ENCODE data around the gene LRIG1.

Gene LRIG1

DNA sequence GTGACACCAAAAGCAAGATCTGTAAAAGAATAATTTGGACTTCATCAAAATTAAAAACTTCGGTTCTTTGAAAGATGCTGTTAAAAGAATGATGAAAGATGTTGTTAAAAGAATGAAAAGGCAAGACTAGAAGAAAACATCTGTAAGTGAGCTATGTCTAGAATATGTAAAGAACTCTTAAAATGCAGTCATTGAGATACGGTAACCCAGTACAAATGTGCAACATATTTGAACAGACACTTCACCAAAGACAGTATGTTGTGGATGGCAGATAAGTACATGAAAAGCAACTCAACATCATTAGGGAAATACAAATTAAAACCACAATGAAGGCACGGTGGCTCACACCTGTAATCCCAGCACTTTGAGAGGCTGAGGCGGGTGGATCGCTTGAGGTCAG lies 139.5 kb downstream of the LRIG1 start (continued):
- TF ChIP-seq, protein P1, sequence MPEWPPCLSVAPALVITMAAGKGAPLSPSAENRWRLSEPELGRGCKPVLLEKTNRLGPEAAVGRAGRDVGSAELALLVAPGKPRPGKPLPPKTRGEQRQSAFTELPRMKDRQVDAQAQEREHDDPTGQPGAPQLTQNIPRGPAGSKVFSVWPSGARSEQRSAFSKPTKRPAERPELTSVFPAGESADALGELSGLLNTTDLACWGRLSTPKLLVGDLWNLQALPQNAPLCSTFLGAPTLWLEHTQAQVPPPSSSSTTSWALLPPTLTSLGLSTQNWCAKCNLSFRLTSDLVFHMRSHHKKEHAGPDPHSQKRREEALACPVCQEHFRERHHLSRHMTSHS (tag by site-specific recombination; IDR thresholded peaks at IDR 0.05), result no peak
- TF ChIP-seq, protein P2, sequence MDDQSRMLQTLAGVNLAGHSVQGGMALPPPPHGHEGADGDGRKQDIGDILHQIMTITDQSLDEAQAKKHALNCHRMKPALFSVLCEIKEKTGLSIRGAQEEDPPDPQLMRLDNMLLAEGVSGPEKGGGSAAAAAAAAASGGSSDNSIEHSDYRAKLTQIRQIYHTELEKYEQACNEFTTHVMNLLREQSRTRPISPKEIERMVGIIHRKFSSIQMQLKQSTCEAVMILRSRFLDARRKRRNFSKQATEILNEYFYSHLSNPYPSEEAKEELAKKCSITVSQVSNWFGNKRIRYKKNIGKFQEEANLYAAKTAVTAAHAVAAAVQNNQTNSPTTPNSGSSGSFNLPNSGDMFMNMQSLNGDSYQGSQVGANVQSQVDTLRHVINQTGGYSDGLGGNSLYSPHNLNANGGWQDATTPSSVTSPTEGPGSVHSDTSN (CRISPR knock-in tag; IDR thresholded peaks at IDR 0.05), result no peak
- TF ChIP-seq ZNF426 (tag by site-specific recombination; IDR thresholded peaks at IDR 0.05) (no peak), RBAK (tag by site-specific recombination; IDR thresholded peaks at IDR 0.05) (no peak), TRIM28 (IDR thresholded peaks at IDR 0.05; ENCODE audit: borderline replicate concordance, low read length) (no peak), ZNF501 (tag by site-specific recombination; IDR thresholded peaks at IDR 0.05) (no peak)

DNA sequence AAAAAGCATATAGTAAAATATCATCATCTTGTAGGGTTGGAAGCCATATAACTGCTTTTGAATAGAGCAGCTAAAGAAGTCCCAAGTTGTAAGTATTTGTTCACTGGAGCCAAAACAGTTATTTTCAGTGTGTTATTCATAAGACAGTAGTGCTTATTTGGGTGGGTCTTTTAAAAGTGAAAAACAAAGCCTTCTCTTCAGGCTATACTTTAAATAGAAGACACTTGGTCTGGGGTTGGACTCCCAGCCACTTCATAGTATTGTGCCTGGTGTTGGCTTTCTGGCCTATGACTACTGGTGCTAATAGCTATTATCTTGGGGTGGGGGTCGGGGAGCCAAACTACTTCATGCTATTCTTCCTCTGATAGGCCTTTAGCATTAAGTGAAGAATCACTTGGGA lies 144.8 kb downstream of the LRIG1 start:
- Histone ChIP-seq H3K27ac (ENCODE audit: extremely low read depth, low read depth, low read length) (no peak overlapping the region), H3K4me3 (ENCODE audit: low read depth, low read length) (no peak overlapping the region), H3K36me3 (ENCODE audit: control insufficient read depth in 2 of 2, insufficient read depth in 1 of 2, low read length in 2 of 2) (no peaks in the 10 kb centered on the region), H3K9me3 (ENCODE audit: control insufficient read depth, insufficient read depth, low read depth, low read length) (no peaks in the 10 kb centered on the region), H3K4me1 (ENCODE audit: control insufficient read depth, insufficient read depth, low read length) (no peaks in the 10 kb centered on the region)
- CTCF ChIA-PET, result no interaction called here
- TF ChIP-seq ZNF133 (tag by site-specific recombination; IDR thresholded peaks at IDR 0.05), result no peak
- POLR2A ChIA-PET, result no interaction called here

DNA sequence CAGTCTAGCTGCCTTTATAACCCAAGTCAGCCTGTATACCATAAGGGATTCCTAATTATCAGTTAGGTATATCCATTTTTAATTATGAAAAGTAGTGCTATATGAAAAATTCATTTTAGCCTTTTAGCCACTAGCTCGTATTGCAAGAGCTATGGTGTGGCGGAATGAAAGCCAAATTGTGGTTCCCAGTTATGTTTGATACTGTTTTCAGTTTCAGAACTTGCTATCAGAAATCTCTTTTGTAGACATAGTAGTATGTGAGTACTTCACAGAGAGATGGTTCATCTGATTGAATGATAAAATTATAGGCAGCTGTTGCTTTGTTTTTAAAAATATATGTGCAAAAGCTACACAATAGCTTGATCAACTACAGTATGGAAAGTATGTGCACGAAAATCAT lies 145.4 kb downstream of the LRIG1 start:
- CTCF ChIA-PET, result interaction anchor here (0.6 to 1.5 kb wide), 2 partner anchors 16 to 18 kb away, joined by 3 to 4 read pairs; no protein-coding TSS in a partner anchor
- H3K9me3 ChIP-seq (ENCODE audit: control insufficient read depth, insufficient read depth, low read depth, low read length), result no peaks in the 10 kb centered on the region
- H3K36me3 ChIP-seq (ENCODE audit: control insufficient read depth in 2 of 2, insufficient read depth in 1 of 2, low read length in 2 of 2), result no peaks in the 10 kb centered on the region
- no peak overlapping the region for H3K4me3 ChIP-seq (ENCODE audit: low read depth, low read length)
- no peak overlapping the region for H3K27ac ChIP-seq (ENCODE audit: extremely low read depth, low read depth, low read length)
- POLR2A ChIA-PET, result no interaction called here
- H3K4me1 ChIP-seq (ENCODE audit: control insufficient read depth, insufficient read depth, low read length), result no peaks in the 10 kb centered on the region
- TF ChIP-seq, protein P3, sequence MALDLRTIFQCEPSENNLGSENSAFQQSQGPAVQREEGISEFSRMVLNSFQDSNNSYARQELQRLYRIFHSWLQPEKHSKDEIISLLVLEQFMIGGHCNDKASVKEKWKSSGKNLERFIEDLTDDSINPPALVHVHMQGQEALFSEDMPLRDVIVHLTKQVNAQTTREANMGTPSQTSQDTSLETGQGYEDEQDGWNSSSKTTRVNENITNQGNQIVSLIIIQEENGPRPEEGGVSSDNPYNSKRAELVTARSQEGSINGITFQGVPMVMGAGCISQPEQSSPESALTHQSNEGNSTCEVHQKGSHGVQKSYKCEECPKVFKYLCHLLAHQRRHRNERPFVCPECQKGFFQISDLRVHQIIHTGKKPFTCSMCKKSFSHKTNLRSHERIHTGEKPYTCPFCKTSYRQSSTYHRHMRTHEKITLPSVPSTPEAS (tag by site-specific recombination; IDR thresholded peaks at IDR 0.05), result no peak
- TF ChIP-seq ZNF433 (tag by site-specific recombination; IDR thresholded peaks at IDR 0.05; ENCODE audit: low read depth), result no peak
- TF ChIP-seq, protein P4, sequence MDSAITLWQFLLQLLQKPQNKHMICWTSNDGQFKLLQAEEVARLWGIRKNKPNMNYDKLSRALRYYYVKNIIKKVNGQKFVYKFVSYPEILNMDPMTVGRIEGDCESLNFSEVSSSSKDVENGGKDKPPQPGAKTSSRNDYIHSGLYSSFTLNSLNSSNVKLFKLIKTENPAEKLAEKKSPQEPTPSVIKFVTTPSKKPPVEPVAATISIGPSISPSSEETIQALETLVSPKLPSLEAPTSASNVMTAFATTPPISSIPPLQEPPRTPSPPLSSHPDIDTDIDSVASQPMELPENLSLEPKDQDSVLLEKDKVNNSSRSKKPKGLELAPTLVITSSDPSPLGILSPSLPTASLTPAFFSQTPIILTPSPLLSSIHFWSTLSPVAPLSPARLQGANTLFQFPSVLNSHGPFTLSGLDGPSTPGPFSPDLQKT (IDR thresholded peaks at IDR 0.05; ENCODE audit: borderline replicate concordance, low read depth, low read length), result no peak
- no peak for TF ChIP-seq SCRT2 (tag by site-specific recombination; IDR thresholded peaks at IDR 0.05)
- TF ChIP-seq ZNF626 (tag by site-specific recombination; IDR thresholded peaks at IDR 0.05), result no peak
- no peak for TF ChIP-seq ZNF701 (tag by site-specific recombination; IDR thresholded peaks at IDR 0.05)
- no peak for TF ChIP-seq ZNF274 (IDR thresholded peaks at IDR 0.05; ENCODE audit: low read length)
- no peak for TF ChIP-seq ZNF274 (tag by site-specific recombination; IDR thresholded peaks at IDR 0.05; ENCODE audit: borderline replicate concordance)
- TF ChIP-seq, protein P5, sequence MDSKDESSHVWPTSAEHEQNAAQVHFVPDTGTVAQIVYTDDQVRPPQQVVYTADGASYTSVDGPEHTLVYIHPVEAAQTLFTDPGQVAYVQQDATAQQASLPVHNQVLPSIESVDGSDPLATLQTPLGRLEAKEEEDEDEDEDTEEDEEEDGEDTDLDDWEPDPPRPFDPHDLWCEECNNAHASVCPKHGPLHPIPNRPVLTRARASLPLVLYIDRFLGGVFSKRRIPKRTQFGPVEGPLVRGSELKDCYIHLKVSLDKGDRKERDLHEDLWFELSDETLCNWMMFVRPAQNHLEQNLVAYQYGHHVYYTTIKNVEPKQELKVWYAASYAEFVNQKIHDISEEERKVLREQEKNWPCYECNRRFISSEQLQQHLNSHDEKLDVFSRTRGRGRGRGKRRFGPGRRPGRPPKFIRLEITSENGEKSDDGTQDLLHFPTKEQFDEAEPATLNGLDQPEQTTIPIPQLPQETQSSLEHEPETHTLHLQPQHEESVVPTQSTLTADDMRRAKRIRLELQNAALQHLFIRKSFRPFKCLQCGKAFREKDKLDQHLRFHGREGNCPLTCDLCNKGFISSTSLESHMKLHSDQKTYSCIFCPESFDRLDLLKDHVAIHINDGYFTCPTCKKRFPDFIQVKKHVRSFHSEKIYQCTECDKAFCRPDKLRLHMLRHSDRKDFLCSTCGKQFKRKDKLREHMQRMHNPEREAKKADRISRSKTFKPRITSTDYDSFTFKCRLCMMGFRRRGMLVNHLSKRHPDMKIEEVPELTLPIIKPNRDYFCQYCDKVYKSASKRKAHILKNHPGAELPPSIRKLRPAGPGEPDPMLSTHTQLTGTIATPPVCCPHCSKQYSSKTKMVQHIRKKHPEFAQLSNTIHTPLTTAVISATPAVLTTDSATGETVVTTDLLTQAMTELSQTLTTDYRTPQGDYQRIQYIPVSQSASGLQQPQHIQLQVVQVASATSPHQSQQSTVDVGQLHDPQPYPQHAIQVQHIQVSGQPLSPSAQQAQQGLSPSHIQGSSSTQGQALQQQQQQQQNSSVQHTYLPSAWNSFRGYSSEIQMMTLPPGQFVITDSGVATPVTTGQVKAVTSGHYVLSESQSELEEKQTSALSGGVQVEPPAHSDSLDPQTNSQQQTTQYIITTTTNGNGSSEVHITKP (tag by site-specific recombination; IDR thresholded peaks at IDR 0.05), result no peak
- TF ChIP-seq ZNF792 (tag by site-specific recombination; IDR thresholded peaks at IDR 0.05), result no peak
- TF ChIP-seq ZNF23 (tag by site-specific recombination; IDR thresholded peaks at IDR 0.05; ENCODE audit: borderline replicate concordance), result no peak
- no peak for TF ChIP-seq ZNF114 (tag by site-specific recombination; IDR thresholded peaks at IDR 0.05)
- TF ChIP-seq ZNF341 (tag by site-specific recombination; IDR thresholded peaks at IDR 0.05; ENCODE audit: low read depth), result no peak
- no peak for TF ChIP-seq KLF16 (tag by site-specific recombination; IDR thresholded peaks at IDR 0.05)
- TF ChIP-seq, protein P6, sequence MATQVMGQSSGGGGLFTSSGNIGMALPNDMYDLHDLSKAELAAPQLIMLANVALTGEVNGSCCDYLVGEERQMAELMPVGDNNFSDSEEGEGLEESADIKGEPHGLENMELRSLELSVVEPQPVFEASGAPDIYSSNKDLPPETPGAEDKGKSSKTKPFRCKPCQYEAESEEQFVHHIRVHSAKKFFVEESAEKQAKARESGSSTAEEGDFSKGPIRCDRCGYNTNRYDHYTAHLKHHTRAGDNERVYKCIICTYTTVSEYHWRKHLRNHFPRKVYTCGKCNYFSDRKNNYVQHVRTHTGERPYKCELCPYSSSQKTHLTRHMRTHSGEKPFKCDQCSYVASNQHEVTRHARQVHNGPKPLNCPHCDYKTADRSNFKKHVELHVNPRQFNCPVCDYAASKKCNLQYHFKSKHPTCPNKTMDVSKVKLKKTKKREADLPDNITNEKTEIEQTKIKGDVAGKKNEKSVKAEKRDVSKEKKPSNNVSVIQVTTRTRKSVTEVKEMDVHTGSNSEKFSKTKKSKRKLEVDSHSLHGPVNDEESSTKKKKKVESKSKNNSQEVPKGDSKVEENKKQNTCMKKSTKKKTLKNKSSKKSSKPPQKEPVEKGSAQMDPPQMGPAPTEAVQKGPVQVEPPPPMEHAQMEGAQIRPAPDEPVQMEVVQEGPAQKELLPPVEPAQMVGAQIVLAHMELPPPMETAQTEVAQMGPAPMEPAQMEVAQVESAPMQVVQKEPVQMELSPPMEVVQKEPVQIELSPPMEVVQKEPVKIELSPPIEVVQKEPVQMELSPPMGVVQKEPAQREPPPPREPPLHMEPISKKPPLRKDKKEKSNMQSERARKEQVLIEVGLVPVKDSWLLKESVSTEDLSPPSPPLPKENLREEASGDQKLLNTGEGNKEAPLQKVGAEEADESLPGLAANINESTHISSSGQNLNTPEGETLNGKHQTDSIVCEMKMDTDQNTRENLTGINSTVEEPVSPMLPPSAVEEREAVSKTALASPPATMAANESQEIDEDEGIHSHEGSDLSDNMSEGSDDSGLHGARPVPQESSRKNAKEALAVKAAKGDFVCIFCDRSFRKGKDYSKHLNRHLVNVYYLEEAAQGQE (tag by site-specific recombination; IDR thresholded peaks at IDR 0.05), result no peak
- TF ChIP-seq OVOL3 (tag by site-specific recombination; IDR thresholded peaks at IDR 0.05), result no peak
- TF ChIP-seq ZFP37 (tag by site-specific recombination; IDR thresholded peaks at IDR 0.05), result no peak
